ENCODE measurements around the gene CISH.

Gene CISH

DNA sequence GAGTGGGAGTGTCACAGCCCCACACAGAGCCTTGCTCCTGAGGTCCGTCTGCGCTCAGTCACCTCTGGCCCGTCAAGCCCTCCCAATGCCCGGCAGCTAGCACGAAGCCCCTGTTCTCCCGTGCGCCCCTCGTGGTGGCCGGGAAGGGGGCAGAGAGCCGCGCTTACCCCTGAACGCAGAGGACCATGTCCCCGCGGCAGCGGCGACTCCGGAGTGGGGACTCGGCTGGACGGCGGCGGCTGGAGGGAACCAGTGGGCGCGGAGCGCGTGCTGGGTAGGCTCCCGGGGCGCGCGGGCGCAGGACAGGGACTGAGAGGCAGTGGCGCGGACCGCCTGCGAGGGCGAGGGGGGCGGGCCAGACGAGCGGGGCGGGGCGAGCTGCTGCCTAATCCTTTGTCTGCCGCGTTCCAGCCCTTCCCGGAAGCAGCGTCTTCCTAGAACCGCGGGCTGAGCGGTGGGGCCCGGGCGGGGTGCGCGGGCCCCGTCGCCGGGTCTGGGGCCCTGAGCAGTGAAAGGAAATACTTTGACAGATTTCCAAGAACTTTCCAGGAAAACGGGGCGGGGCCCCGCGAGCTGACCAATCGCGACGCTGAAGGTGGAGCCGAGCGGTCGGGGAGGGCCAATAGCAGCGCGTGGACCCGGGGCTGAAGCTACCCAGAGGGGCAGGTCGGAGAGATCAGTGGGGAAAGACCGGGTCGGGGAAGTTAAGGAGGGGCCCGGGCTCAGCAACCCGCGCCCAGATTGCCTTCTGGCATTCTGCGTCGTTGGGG is at the start of gene CISH:
Gene CISH (minus strand): TSS at position 311 of the 770 bp plus-strand sequence. CDS start 124 bp downstream, at position 187.
- peak; percentile 97 to 99 (median 98) for DNase-seq

- no peak for DNase-seq
These were observed 48.8 kb upstream of the CISH start for GRCh38 chr3:50660386-50660785.

DNA sequence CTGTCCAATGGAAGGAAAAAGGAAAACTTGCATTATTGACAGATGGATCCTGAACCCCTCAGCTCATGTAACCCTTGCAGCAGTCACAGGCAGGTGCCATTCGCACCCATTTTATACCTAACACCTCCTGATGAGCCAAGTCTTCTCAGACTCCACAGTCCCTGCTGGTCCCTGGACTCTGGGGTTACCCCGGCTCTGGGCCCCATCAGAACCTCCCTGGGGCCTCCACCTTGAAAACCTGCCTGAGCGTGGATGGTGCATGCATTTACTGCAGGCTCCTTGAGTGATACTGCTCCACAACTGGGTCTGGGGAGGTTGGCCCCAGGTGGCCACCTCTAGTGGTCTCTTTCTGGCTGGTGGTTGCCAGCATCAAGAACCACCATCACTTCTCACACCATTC is 47.3 kb upstream of the CISH start:
- no peak for DNase-seq

DNA sequence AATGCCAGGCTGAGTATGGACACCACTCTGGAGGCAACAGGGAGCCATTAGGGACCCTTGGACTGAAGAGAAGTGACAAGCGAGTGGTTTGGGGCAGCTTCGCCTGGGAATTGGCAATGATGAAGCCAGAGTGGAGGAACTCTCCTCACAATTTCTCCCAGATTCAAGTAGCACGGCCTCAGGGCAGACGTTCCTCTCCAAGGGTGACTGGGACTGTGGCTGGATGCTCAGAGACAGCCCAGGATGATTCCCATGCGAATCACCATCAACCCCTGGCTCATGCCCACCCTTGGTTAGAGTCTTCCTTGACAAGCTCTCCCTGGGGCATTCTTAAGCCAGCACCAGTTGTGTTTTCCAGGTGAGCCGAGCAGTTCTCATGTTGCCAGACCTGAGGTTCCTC is 46.8 kb upstream of the CISH start:
- no peak for DNase-seq

DNA sequence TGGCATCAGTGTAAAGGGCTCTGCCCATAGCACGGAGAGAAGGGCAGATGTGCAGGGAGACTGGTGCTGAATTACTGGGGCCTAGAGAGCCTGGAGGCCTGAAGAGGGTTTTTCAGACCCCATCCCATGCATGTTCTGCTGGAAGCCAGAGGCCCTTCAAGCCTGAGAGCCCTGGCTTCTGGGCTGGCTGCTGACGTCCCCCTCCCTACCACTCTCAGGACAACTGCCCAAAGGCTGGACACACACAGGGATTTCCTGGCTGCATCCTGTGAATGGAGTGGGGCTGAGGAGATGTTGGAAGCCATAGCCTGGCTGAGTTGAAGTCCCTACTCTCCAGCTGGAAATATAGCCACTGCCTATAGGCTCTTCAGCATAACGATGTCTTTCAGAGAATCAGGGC is 46.2 kb upstream of the CISH start:
- no peak for DNase-seq

GRCh38 chr3:50657407-50657806 is 45.8 kb upstream of the CISH start:
- DNase-seq = no peak

GRCh38 chr3:50656417-50657195 is 45.0 kb upstream of the CISH start:
- no peak for DNase-seq

DNA sequence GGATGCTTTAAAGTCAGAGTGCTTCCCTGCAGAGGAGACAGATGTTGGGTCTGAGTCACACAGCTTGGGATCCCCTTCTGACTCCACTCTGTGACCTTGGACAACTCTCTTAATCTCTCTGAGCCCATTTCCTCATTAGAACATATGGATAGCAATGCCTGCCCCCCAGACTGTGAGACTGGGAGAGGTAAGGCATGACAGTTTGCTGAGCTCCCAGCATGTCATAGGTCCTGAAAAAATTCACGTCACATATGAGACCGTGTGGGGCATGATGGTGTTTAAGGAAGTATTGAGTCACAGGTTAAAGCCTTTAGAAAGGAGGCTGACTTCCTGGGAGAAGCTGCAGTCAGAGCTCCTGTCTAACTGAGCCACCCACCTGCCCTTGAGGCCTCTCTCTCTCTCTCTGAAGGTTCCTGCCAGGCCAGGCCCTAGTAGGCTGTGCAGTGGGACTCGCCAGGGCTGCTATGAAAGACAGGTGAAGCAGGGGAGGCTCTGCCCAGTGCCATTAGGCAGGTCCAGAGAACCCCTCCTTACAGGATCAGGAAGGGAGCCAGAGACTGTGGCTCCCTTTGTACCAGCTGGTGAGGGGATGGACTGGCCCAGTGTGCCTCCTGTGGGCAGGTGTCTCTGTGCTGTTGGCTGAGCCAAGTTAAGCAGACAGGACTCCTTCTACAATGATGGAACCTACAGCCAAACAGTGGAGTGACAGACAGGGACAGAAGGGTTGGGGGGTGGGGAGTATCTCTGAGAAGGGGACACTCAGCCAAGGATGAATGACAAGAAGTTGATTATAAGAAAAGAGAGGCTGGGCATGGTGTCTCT is 43.6 kb upstream of the CISH start:
- peak; percentile 48 to 59 (median 49) for DNase-seq

GRCh38 chr3:50653937-50654595 is 42.5 kb upstream of the CISH start:
- DNase-seq = peak in 2 of 3 donors; percentile 27 to 44

GRCh38 chr3:50652709-50653108 is 41.1 kb upstream of the CISH start:
- DNase-seq = peak in 2 of 3 donors; percentile 39 to 48

DNA sequence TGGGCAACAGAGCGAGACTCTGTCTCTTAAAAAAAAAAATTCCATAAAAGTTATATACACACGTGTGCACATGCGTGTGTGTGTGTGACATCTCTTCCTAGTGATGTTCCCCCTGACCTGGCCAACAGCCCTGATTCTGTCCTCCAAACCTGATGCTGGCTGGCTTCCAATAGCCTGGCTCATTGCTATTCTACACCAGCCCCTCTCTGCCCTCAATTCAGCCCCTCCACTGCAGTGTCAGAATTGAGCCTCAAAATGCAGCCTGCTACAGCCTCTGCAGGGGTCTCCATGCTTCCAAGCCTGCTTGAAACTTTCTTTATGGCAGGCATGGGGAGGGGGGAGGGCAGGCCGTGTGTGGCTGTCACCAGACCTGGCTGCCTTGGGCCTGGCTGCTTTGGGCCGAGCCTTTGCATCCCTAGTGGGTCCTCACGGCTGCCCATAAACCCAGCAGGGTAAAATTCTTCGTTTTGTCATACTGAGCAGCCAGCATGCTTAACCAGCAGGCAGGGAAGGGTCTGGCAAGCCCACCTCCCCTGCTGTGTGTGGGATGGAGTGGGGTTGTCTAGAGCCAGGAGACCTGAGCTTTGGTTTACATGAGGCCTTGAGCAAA is 40.5 kb upstream of the CISH start:
- DNase-seq = no peak

DNA sequence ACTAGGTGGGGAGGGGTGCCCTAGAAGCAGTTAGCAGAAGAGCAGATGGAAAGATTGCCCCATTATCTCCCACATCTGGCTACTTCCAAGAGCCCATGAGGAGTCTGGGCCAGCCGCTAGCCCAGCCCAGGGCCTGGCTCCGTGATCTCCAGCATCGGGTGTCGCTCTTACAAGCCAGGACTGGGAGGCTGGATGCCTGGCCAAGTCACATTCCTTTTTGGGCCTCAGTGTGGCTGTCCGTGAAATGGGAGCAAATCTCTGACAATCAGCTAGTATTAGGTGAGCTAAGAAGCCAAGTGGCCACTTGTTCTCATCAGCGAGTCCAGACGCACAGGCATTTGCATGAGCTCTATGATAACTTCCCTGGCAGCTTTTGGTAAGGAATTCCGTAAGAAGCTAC is 39.9 kb upstream of the CISH start:
- no peak for DNase-seq

DNA sequence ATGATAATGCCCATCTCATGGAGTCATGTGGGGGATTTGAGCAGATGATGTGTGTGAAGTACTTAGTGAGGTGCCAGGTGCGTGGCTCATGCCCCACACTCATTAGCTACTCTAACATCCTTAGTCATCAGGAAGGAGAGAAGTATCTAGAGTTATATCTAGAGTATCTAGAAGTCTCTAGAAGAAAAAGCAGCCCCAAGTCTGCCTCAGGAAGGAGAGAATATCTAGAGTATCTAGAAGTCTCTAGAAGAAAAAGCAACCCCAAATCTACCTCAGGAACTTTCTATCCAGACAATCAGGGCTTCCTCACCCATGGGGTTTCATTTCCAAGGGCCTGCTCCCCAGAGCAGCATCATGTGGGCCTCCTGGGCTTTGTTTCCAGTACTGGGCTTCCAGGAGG is 38.4 kb upstream of the CISH start:
- no peak for DNase-seq

GRCh38 chr3:50649451-50649931 is 37.9 kb upstream of the CISH start:
- no peak for DNase-seq

DNA sequence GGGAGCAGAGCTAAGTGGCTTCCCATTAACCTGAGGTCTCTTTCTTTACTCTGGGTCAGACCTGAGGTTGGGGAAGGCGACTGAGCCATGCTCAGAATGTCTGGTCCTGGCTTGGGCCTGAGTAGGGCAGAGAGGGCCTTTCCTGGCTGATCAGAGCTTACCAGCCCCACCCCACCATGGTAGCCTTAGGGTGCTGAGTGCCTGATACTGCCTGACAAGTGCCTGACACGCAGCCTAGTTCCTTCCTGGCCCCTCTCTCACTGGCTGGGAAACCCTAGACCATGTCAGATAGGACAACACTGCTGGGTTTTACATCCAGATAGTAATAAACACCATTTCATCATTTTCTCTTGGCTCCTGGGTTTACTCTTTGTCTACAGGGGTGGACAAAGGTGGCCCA is 37.4 kb upstream of the CISH start:
- no peak for DNase-seq

DNA sequence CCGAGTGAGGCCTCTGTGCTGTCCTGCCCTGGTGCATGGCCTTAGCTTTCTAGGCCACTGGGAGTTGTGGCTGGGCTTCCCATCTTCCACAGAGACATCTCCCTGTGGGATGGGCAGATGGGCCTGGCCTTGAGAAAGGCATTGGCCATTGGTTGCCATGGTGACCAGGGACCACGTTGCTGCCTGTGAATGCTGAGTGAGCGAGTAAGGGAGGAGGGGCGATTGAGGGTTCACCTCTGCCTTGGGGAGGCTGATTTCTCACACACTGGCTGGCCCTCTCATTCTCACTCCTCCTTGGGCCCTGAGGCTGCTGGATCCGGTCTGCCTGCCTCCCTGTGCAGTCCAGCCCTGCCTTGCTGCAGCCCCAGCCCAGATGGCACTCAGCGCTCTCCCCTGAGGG is 36.7 kb upstream of the CISH start:
- DNase-seq = no peak

GRCh38 chr3:50645378-50645777 is 33.8 kb upstream of the CISH start:
- no peak for DNase-seq

DNA sequence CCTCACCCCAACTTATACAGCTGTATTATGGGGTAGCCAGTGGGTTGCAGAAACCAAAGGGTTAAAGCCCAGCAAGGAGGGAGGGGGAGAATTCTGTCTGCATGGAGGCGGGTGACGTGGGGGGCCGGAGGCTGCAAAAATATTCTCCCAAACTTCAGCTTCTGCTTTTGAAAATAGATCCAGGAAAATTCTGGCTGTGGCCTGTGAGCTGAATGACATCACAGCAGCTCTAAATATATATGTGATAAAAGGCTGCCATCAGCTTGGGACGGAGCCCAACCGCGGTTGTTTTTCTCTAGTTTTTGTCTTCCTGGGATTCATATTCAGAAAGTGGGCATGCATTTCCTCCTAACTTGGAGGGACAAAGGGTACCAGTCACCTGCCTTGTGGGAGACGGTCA is 33.0 kb upstream of the CISH start:
- peak in 2 of 3 donors; percentile 36 to 40 for DNase-seq

DNA sequence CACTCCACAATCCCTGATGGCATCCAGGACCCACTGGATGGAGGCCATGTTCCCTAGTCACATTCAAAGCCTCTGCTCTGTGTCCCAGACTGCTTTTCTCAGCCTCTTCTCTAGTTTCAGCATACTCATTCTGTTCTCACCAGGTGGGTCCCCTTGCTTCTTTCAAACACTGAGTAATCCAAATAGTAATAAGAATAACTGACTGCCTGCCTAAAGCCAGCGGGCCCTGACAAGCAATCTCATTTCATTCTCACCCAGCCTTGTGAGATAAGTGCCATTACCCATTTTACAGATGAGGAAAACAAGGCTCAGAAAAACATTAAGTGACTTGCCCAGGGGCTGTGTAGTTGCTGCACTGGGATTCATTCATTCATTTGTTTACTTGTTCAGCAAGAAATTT is 30.8 kb upstream of the CISH start:
- DNase-seq = no peak

DNA sequence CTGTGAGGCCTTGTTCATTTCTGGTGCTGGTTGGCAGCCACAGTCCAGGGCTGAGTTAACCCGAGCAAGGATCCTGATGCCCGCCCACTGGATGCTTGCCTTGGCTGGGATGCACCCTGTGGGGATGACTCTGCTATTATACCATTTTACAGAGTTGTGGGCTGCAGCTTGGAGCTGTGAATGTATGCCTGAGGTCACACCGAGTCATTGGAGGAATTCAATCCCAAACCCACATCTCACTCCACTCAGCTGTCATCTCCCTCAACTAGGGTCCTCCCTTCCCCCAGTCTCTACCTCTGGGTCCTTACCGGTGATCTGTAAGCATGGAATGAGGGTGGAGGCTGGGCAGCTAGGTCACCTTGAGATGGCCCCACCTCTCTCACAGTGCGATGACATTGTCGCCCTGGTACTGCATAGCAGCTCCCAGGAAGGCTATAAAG is 27.5 kb upstream of the CISH start:
- peak in 2 of 3 donors; percentile 57 to 60 for DNase-seq

DNA sequence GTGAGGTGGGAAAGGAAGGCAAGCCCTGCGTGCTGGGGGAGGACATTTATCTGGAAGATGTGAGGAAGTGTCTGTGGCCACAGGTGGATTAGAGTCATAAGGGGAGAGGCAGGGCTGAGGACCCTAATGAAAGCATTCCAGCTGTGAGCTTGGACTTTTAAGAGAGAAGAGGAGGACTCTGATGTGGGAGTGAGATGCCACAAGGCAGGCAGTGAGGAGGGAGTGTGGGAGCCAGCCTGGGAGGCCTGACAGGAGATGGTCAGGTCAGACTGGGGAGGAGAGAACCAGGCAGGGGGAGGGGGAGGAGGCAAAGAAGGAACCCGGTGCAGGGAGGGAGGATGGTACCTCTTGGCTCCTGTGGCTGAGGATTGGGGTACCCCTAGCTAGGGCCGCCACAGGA is 26.4 kb upstream of the CISH start:
- DNase-seq = no peak

DNA sequence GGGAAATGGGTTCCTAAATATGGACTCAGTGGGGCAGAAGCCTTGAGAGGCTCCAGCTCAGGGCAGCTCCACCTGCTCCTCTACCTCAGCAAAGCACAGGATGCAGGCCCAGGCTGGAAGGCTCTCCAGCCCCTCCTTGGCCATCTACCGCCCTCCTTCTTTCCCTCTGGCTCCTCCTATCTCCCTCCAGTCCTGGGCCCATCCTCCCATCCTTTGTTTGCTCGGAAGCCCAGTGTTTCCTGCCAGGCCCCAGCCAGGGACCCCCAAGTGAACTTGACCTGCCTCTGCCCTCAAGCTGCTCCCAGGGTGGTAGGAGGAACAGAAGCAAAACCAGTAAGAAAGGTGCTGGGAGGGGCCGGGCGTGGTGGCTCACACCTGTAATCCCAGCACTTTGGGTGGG is 25.4 kb upstream of the CISH start:
- DNase-seq = no peak

Measured in suppressor macrophage treated with lipopolysaccharide for 1 hour (primary cell).